Fibroblast of the aortic adventitia (primary cell): ENCODE results near the gene GABRG3. TPM values are rescaled to one million over a fixed set of nuclear protein-coding genes. Genes with fewer than 3 reads are reported as not detected.

Experiments used
- DNase-seq: peaks from one replicate; pipeline ENCODE4 v3.0.0-alpha.2; 2010; ENCODE audit warnings: low read depth
- H3K4me3 ChIP-seq: 2 replicates; pipeline ENCODE4 v1.5.1; 2011; ENCODE audit warnings: low read depth, mild to moderate bottlenecking, control low read depth, low read length, moderate library complexity
- CTCF ChIP-seq: IDR thresholded peaks from 2 replicates; pipeline ENCODE4 v1.5.1; 2011; ENCODE audit warnings: mild to moderate bottlenecking, low read length, control low read depth, inconsistent platforms; ENCODE audit not compliant: insufficient read depth
- total RNA-seq: library from RNA; depleted of rRNA; stranded (reverse); fragments of >200 nt; gene quantifications from 2 replicates; pipeline ENCODE4 v1.2.3, GENCODE V29; 2012; ENCODE audit warnings: low replicate concordance

The GABRG3 gene
- total RNA-seq, 1 donor, result not detected

- no peak for TF ChIP-seq CTCF
- DNase-seq, result no peak
- H3K4me3 ChIP-seq, result no peak overlapping the region
Observed at GRCh38 chr15:26936502-26936901, 34.5 kb upstream of the GABRG3 start.

- no peak for DNase-seq
- no peak overlapping the region for H3K4me3 ChIP-seq
- no peak for TF ChIP-seq CTCF
Observed at GRCh38 chr15:26937134-26937533, 33.8 kb upstream of the GABRG3 start.

GRCh38 chr15:26939398-26939797 lies 31.6 kb upstream of the GABRG3 start:
- no peak for TF ChIP-seq CTCF
- DNase-seq, result no peak
- H3K4me3 ChIP-seq, result no peak overlapping the region

GRCh38 chr15:26941489-26941888 lies 29.5 kb upstream of the GABRG3 start:
- H3K4me3 ChIP-seq, result no peak overlapping the region
- TF ChIP-seq CTCF, result no peak
- DNase-seq, result no peak

- TF ChIP-seq CTCF, result no peak
- no peak for DNase-seq
- no peak overlapping the region for H3K4me3 ChIP-seq
Observed at GRCh38 chr15:26943866-26944265, 27.1 kb upstream of the GABRG3 start.

- H3K4me3 ChIP-seq, result no peak overlapping the region
- DNase-seq, result no peak
- TF ChIP-seq CTCF, result no peak
Observed at GRCh38 chr15:26945046-26945445, 25.9 kb upstream of the GABRG3 start.

GRCh38 chr15:26950001-26950400 lies 21.0 kb upstream of the GABRG3 start:
- DNase-seq, result no peak
- no peak for TF ChIP-seq CTCF
- no peak overlapping the region for H3K4me3 ChIP-seq
